ENCODE data around the gene NAV2. TPM values are rescaled to one million over a fixed set of nuclear protein-coding genes. Genes with fewer than 3 reads are reported as not detected.
A peak's percentile ranks its signal among the peaks of the same experiment; 100 is the strongest.

Gene NAV2
- total RNA-seq, 1 experiment from 2014 or later, result 63.5 TPM

DNA sequence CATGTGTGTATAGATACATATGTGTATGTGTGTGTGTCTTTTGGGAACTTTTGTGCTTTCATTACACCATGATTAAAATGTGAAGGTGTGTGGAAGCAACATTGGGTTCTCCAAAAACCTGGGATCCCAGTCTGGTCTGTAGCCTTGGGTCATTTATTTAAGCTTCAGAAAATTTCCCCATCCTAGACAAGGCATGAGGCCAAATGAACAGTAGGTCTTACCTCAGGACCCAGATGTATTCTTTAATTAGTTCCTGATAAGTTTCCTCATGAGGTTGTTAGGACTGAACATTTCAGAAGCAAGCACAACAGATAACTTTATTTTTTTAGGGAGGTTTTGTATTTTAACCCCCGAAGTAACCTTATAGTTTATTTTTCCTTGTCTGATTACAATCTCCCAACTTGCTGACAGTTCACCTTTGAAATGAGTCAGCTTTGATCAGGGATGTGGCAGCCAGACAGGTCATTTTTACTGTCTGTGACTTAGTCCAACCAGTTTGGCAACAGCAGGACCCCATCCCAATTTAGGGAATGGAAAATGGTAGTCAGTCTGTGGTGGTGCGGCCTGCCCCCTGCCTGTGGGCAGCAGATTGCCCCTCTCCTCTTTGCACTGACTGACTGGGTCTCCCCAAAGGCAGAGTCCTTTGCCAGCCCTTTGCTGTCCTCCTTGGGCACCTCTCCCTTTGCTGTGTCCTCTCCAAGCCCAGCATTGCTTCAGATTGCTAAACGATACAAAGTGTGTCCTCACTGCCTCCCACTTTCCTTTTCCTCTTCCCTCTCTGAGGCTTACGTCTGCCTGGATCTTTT is 88.3 kb downstream of the NAV2 start:
- DNase-seq, result peak in 1 of 2 experiments; percentile 22
- H3K27ac Mint-ChIP-seq (ENCODE audit: unreplicated experiment), result peak overlapping the region; percentile 58
- ChIA-PET POLR2A (interaction anchor here (1.0 kb wide), 1 partner anchor 23 kb away, joined by 8 read pairs; no protein-coding TSS in a partner anchor), CTCF (interaction anchor here (1.1 kb wide), 1 partner anchor 12 kb away, joined by 4 read pairs; no protein-coding TSS in a partner anchor)
- peaks cover 38% of the 10 kb centered on the region for H3K4me1 Mint-ChIP-seq (ENCODE audit: low read depth, unreplicated experiment)
- no TSS peak for BruUV-seq (replicated peaks)
- Histone ChIP-seq H3K4me1 (peaks cover 49% of the 10 kb centered on the region), H3K36me3 (ENCODE audit: control insufficient read depth, insufficient read depth, low read length) (no peaks in the 10 kb centered on the region), H3K9me3 (no peaks in the 10 kb centered on the region), H3K27me3 (replicated peaks; ENCODE audit: control insufficient read depth, insufficient read depth, low read length) (no peaks in the 10 kb centered on the region), H3K4me3 (ENCODE audit: low read depth, low read length) (no peak overlapping the region)
- TF ChIP-seq CTCF (IDR thresholded peaks at IDR 0.05; ENCODE audit: insufficient read depth in 1 of 2, low read depth in 1 of 2, low read length in 1 of 2, severe bottlenecking in 1 of 2, unreplicated experiment in 1 of 2), result peak in 1 of 2 experiments; percentile 26
- H3K27me3 Mint-ChIP-seq (ENCODE audit: insufficient read depth, unreplicated experiment), result no peaks in the 10 kb centered on the region
- H3K9me3 Mint-ChIP-seq (ENCODE audit: unreplicated experiment), result no peaks in the 10 kb centered on the region
- H3K4me3 Mint-ChIP-seq (ENCODE audit: unreplicated experiment), result no peak overlapping the region
- intact Hi-C loops (cut with micrococcal nuclease; ENCODE audit: unreplicated experiment), result loop anchor here (1.0 to 5.0 kb wide), 4 partner anchors 59 to 331 kb away; no protein-coding TSS in a partner anchor
- H3K36me3 Mint-ChIP-seq (ENCODE audit: insufficient read depth, unreplicated experiment), result no peaks in the 10 kb centered on the region

GRCh38 chr11:19802773-19803293 is 90.2 kb downstream of the NAV2 start:
- Mint-ChIP-seq H3K27ac (ENCODE audit: unreplicated experiment) (no peak overlapping the region), H3K27me3 (ENCODE audit: insufficient read depth, unreplicated experiment) (no peaks in the 10 kb centered on the region), H3K4me3 (ENCODE audit: unreplicated experiment) (no peak overlapping the region), H3K9me3 (ENCODE audit: unreplicated experiment) (no peaks in the 10 kb centered on the region), H3K4me1 (ENCODE audit: low read depth, unreplicated experiment) (peaks cover 31% of the 10 kb centered on the region), H3K36me3 (ENCODE audit: insufficient read depth, unreplicated experiment) (no peaks in the 10 kb centered on the region)
- Histone ChIP-seq H3K4me1 (peaks cover 51% of the 10 kb centered on the region), H3K4me3 (ENCODE audit: low read depth, low read length) (no peak overlapping the region), H3K9me3 (no peaks in the 10 kb centered on the region), H3K36me3 (ENCODE audit: control insufficient read depth, insufficient read depth, low read length) (no peaks in the 10 kb centered on the region), H3K27me3 (replicated peaks; ENCODE audit: control insufficient read depth, insufficient read depth, low read length) (no peaks in the 10 kb centered on the region)
- no TSS peak for BruUV-seq (replicated peaks)
- no peak for TF ChIP-seq CTCF (IDR thresholded peaks at IDR 0.05; ENCODE audit: insufficient read depth in 1 of 2, low read depth in 1 of 2, low read length in 1 of 2, severe bottlenecking in 1 of 2, unreplicated experiment in 1 of 2)
- CTCF ChIA-PET, result interaction anchor here (0.6 kb wide), 1 partner anchor 23 kb away, joined by 4 read pairs; no protein-coding TSS in a partner anchor
- DNase-seq, result no peak
- intact Hi-C loops (cut with micrococcal nuclease; ENCODE audit: unreplicated experiment), result loop anchor here (5.0 kb wide), 2 partner anchors 99 to 329 kb away; no protein-coding TSS in a partner anchor
- POLR2A ChIA-PET, result no interaction called here

GRCh38 chr11:19803506-19803998 is 90.9 kb downstream of the NAV2 start:
- peaks cover 51% of the 10 kb centered on the region for H3K4me1 ChIP-seq
- no TSS peak for BruUV-seq (replicated peaks)
- peaks cover 31% of the 10 kb centered on the region for H3K4me1 Mint-ChIP-seq (ENCODE audit: low read depth, unreplicated experiment)
- peak overlapping the region; percentile 11 for H3K27ac Mint-ChIP-seq (ENCODE audit: unreplicated experiment)
- H3K36me3 ChIP-seq (ENCODE audit: control insufficient read depth, insufficient read depth, low read length), result no peaks in the 10 kb centered on the region
- intact Hi-C loops (cut with micrococcal nuclease; ENCODE audit: unreplicated experiment), result loop anchor here (5.0 kb wide), 2 partner anchors 99 to 329 kb away; no protein-coding TSS in a partner anchor
- H3K36me3 Mint-ChIP-seq (ENCODE audit: insufficient read depth, unreplicated experiment), result no peaks in the 10 kb centered on the region
- H3K4me3 ChIP-seq (ENCODE audit: low read depth, low read length), result no peak overlapping the region
- peak; percentile 43 to 44 for DNase-seq
- H3K9me3 Mint-ChIP-seq (ENCODE audit: unreplicated experiment), result no peaks in the 10 kb centered on the region
- no peaks in the 10 kb centered on the region for H3K9me3 ChIP-seq
- H3K27me3 ChIP-seq (replicated peaks; ENCODE audit: control insufficient read depth, insufficient read depth, low read length), result no peaks in the 10 kb centered on the region
- peak overlapping the region; percentile 40 for H3K4me3 Mint-ChIP-seq (ENCODE audit: unreplicated experiment)
- ChIA-PET CTCF (interaction anchor here (0.9 kb wide), 1 partner anchor 100 kb away, joined by 3 read pairs; no protein-coding TSS in a partner anchor), POLR2A (no interaction called here)
- TF ChIP-seq CTCF (IDR thresholded peaks at IDR 0.05; ENCODE audit: insufficient read depth in 1 of 2, low read depth in 1 of 2, low read length in 1 of 2, severe bottlenecking in 1 of 2, unreplicated experiment in 1 of 2), result no peak
- H3K27me3 Mint-ChIP-seq (ENCODE audit: insufficient read depth, unreplicated experiment), result no peaks in the 10 kb centered on the region
